Lower lobe of right lung (tissue), 2 donors: ENCODE data around the gene ZNF521. TPM values are rescaled to one million over a fixed set of nuclear protein-coding genes. Genes with fewer than 3 reads are reported as not detected.
A peak's percentile ranks its signal among the peaks of the same experiment; 100 is the strongest.

Experiments used
- ATAC-seq, 2 donors: fragments of 200-7000 bp; cut with Tn5 transposase; one replicate each; pipeline ENCODE4 v1.9.1; 2020 to 2022; ENCODE audit warnings: mild to moderate bottlenecking in 2 of 2, moderate library complexity in 2 of 2
- DNase-seq: peaks from one replicate; pipeline ENCODE4 v3.0.0-alpha.2; 2020
- H3K27ac ChIP-seq: fragments of 200-600 bp; one replicate; pipeline ENCODE4 v1.8.0; 2022
- H3K27me3 ChIP-seq: fragments of 200-600 bp; one replicate; pipeline ENCODE4 v1.8.0; 2022; ENCODE audit warnings: low read depth
- H3K36me3 ChIP-seq: fragments of 200-600 bp; one replicate; pipeline ENCODE4 v1.8.0; 2022; ENCODE audit warnings: mild to moderate bottlenecking
- H3K4me1 ChIP-seq: fragments of 200-600 bp; one replicate; pipeline ENCODE4 v1.8.0; 2022
- H3K4me3 ChIP-seq: fragments of 200-600 bp; one replicate; pipeline ENCODE4 v1.8.0; 2022; ENCODE audit warnings: mild to moderate bottlenecking
- H3K9me3 ChIP-seq: fragments of 200-600 bp; one replicate; pipeline ENCODE4 v1.8.0; 2022
- CTCF ChIP-seq: fragments of 200-600 bp; IDR thresholded peaks from one replicate; pipeline ENCODE4 v1.8.0; 2022; ENCODE audit warnings: antibody characterized with exemption, mild to moderate bottlenecking
- intact Hi-C: fragments of 100-400 bp; cut with DNase I; formaldehyde crosslinking; loops from one replicate; pipeline ENCODE4 v1.11.0; 2022
- total RNA-seq: library from RNA; stranded (reverse); fragmentation: NEBNext Ultra II Directional; extraction: Animal tissue kit (Norgen Biotek cat#: 25700); gene quantifications from one replicate; pipeline ENCODE4 v1.2.1, GENCODE V29; 2021
- donor health status: DM: no; HTN: yes; CAD: no; lungs with severe emphysema.

The ZNF521 gene
- total RNA-seq, 1 donor from 2014 or later: 12.7 TPM

GRCh38 chr18:25231327-25231691, 120.7 kb downstream of the ZNF521 start:
- no peaks in the 10 kb centered on the region for H3K27me3 ChIP-seq
- peaks cover 26% of the 10 kb centered on the region for H3K4me1 ChIP-seq
- H3K36me3 ChIP-seq: peaks cover 6% of the 10 kb centered on the region
- peak overlapping the region; percentile 4 for H3K4me3 ChIP-seq
- H3K27ac ChIP-seq: peak overlapping the region; percentile 68
- no peaks in the 10 kb centered on the region for H3K9me3 ChIP-seq
- DNase-seq (no peak), ATAC-seq (no peak)
- no peak for TF ChIP-seq CTCF
- intact Hi-C loops: no loop called here

- intact Hi-C loops: no loop called here
- Histone ChIP-seq H3K4me1 (peaks cover 26% of the 10 kb centered on the region), H3K27ac (peak overlapping the region; percentile 68)
These were observed 121.2 kb downstream of the ZNF521 start for GRCh38 chr18:25230658-25231326.

GRCh38 chr18:25229920-25230319, 122.0 kb downstream of the ZNF521 start:
- DNase-seq (no peak), ATAC-seq (no peak)
- Histone ChIP-seq H3K4me3 (no peak overlapping the region), H3K27me3 (no peaks in the 10 kb centered on the region), H3K27ac (peak overlapping the region; percentile 68), H3K4me1 (peaks cover 26% of the 10 kb centered on the region), H3K36me3 (peaks cover 6% of the 10 kb centered on the region), H3K9me3 (no peaks in the 10 kb centered on the region)
- intact Hi-C loops: no loop called here
- TF ChIP-seq CTCF: no peak

More at GRCh38 chr18:25230658-25231326, 121.2 kb downstream of the ZNF521 start:
- peaks cover 6% of the 10 kb centered on the region for H3K36me3 ChIP-seq
- peak overlapping the region; percentile 4 for H3K4me3 ChIP-seq
- TF ChIP-seq CTCF: no peak
- DNase-seq (peak; percentile 47), ATAC-seq (peak; percentile 88)
- H3K9me3 ChIP-seq: no peaks in the 10 kb centered on the region
- H3K27me3 ChIP-seq: no peaks in the 10 kb centered on the region

- Histone ChIP-seq H3K27me3 (no peaks in the 10 kb centered on the region), H3K4me1 (peaks cover 26% of the 10 kb centered on the region), H3K36me3 (peaks cover 6% of the 10 kb centered on the region), H3K9me3 (no peaks in the 10 kb centered on the region), H3K4me3 (no peak overlapping the region), H3K27ac (no peak overlapping the region)
- intact Hi-C loops: no loop called here
- no peak for ATAC-seq
- no peak for DNase-seq
- no peak for TF ChIP-seq CTCF
These were observed 122.9 kb downstream of the ZNF521 start for GRCh38 chr18:25229081-25229480.

GRCh38 chr18:25228410-25228809, 123.6 kb downstream of the ZNF521 start:
- DNase-seq (no peak), ATAC-seq (no peak)
- Histone ChIP-seq H3K36me3 (peaks cover 6% of the 10 kb centered on the region), H3K27ac (no peak overlapping the region), H3K9me3 (no peaks in the 10 kb centered on the region), H3K27me3 (no peaks in the 10 kb centered on the region), H3K4me1 (peaks cover 21% of the 10 kb centered on the region), H3K4me3 (no peak overlapping the region)
- no peak for TF ChIP-seq CTCF
- intact Hi-C loops: no loop called here
